SU-DHL-6 (cell line): ENCODE results near the gene MLKL.

Experiments
- H2AFZ ChIP-seq: fragments of 200-600 bp; sonication (generic); 2 replicates; pipeline ENCODE4 v1.6.1; 2014; ENCODE audit warnings: low read depth, mild to moderate bottlenecking, moderate library complexity, mixed read lengths, antibody characterized with exemption, low read length; ENCODE audit not compliant: severe bottlenecking
- H3F3A ChIP-seq: fragments of 200-600 bp; shearing (Covaris generic); 2 replicates; pipeline ENCODE4 v1.6.0; 2016; ENCODE audit warnings: antibody characterized with exemption, mild to moderate bottlenecking; ENCODE audit not compliant: insufficient read depth
- H3K27ac ChIP-seq: fragments of 200-600 bp; sonication (generic); 2 replicates; pipeline ENCODE4 v1.5.1; 2016; ENCODE audit warnings: low read depth, mild to moderate bottlenecking, low read length, moderate library complexity, mixed read lengths
- H3K27me3 ChIP-seq: fragments of 200-600 bp; sonication (generic), shearing (Covaris generic); 2 replicates; pipeline ENCODE4 v1.6.0; 2014; ENCODE audit warnings: mild to moderate bottlenecking, low read length
- H3K36me3 ChIP-seq: fragments of 200-600 bp; sonication (generic); 2 replicates; pipeline ENCODE4 v1.6.1; 2014; ENCODE audit warnings: mild to moderate bottlenecking, low read length, mixed read lengths
- H3K4me2 ChIP-seq: fragments of 300-600, 200-600 bp; shearing (Covaris generic), sonication (generic); 2 replicates; pipeline ENCODE4 v1.6.0; 2014; ENCODE audit warnings: low read length, low read depth, mild to moderate bottlenecking; ENCODE audit not compliant: poor library complexity, severe bottlenecking
- H3K4me3 ChIP-seq: fragments of 200-600 bp; sonication (generic); 2 replicates; pipeline ENCODE4 v1.5.1; 2014; ENCODE audit warnings: antibody characterized with exemption, low read length, mild to moderate bottlenecking, mixed read lengths; ENCODE audit not compliant: insufficient read depth, poor library complexity, severe bottlenecking
- H3K79me2 ChIP-seq: fragments of 200-600 bp; sonication (generic); 2 replicates; pipeline ENCODE4 v1.6.1; 2014; ENCODE audit warnings: mild to moderate bottlenecking, low read length, moderate library complexity; ENCODE audit not compliant: insufficient read depth
- H3K9ac ChIP-seq: fragments of 200-600 bp; sonication (generic); 2 replicates; pipeline ENCODE4 v1.7.0; 2014; ENCODE audit warnings: mild to moderate bottlenecking, low read length
- H3K9me2 ChIP-seq: fragments of 200-600 bp; sonication (generic); replicated peaks from 2 replicates; pipeline ENCODE4 v1.6.1; 2014; ENCODE audit warnings: low read length; ENCODE audit not compliant: insufficient read depth
- H3K9me3 ChIP-seq: fragments of 200-600 bp; sonication (generic); 2 replicates; pipeline ENCODE4 v1.6.1; 2014; ENCODE audit warnings: low read length, mixed read lengths; ENCODE audit not compliant: insufficient read depth
- H4K20me1 ChIP-seq: fragments of 200-600 bp; sonication (generic); 2 replicates; pipeline ENCODE4 v1.6.1; 2014; ENCODE audit warnings: low read depth, mild to moderate bottlenecking, antibody characterized with exemption, low read length, moderate library complexity, mixed read lengths
- EZH2phosphoT487 ChIP-seq: fragments of 200-600 bp; sonication (generic), shearing (Covaris generic); conservative IDR thresholded peaks from 2 replicates; pipeline ENCODE4 v1.6.1; 2018; ENCODE audit warnings: mild to moderate bottlenecking, antibody characterized with exemption, low read length, moderate library complexity, mixed read lengths
- TF ChIP-seq, protein P1 (sequence below): fragments of 200-600 bp; sonication (generic); IDR thresholded peaks from one replicate; pipeline ENCODE4 v1.5.1; 2017; ENCODE audit warnings: antibody characterized with exemption, mild to moderate bottlenecking, low read length, moderate library complexity; ENCODE audit not compliant: insufficient read depth, poor library complexity, severe bottlenecking

The MLKL gene

DNA sequence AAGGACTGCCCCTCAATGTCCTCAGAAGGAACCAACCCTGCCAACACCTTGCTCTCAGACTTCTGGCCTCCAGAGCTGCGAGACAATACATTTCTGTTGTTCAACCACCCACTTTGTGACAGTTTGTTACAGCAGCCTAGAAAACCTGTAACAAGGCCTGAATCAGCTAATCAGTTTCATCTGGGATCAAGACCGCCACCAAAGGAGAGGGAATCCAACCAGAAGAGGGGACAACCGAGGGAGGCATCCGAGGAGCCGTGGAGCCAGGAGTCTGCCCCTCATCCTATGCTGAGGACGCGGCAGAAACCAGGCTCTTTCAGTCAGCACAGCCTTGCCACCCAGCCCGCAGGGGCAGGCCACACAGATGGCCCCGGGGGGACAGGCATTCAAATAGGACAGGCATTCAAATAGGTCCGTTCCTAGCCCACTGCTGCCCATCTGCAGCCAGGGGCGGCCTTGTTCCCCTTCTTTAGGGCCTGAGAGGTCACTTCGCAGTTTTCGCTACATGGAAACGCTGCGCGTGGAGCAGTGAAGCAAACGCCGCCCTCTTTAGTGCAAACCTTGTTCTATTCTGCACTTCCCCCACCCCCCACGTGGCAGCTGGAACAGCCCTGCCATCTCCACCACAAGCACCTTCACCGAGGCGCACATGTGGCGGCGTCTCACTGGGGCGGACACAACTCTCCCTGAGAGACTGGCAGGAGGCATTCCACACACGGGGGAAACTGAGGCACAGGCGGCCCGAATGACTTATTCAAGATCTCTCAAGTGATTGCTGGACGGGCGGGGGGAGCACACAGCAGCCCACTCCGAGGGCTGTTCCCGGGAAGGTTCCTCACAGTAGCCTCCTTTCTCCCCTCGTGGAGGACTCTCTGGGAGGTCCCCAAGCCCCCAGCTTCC is 47.3 kb upstream of the MLKL start:
- Histone ChIP-seq H3K79me2 (no peaks in the 10 kb centered on the region), H3K9ac (no peak overlapping the region), H3F3A (no peaks in the 10 kb centered on the region), H3K27ac (no peak overlapping the region), H3K4me2 (no peak overlapping the region), H2AFZ (no peak overlapping the region), H3K36me3 (no peaks in the 10 kb centered on the region), H3K9me3 (no peaks in the 10 kb centered on the region), H3K27me3 (no peaks in the 10 kb centered on the region), H3K9me2 (no peaks in the 10 kb centered on the region), H4K20me1 (no peaks in the 10 kb centered on the region), H3K4me3 (no peak overlapping the region)
- TF ChIP-seq, protein P1, sequence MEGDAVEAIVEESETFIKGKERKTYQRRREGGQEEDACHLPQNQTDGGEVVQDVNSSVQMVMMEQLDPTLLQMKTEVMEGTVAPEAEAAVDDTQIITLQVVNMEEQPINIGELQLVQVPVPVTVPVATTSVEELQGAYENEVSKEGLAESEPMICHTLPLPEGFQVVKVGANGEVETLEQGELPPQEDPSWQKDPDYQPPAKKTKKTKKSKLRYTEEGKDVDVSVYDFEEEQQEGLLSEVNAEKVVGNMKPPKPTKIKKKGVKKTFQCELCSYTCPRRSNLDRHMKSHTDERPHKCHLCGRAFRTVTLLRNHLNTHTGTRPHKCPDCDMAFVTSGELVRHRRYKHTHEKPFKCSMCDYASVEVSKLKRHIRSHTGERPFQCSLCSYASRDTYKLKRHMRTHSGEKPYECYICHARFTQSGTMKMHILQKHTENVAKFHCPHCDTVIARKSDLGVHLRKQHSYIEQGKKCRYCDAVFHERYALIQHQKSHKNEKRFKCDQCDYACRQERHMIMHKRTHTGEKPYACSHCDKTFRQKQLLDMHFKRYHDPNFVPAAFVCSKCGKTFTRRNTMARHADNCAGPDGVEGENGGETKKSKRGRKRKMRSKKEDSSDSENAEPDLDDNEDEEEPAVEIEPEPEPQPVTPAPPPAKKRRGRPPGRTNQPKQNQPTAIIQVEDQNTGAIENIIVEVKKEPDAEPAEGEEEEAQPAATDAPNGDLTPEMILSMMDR: no peak
- no peak for TF ChIP-seq EZH2phosphoT487

DNA sequence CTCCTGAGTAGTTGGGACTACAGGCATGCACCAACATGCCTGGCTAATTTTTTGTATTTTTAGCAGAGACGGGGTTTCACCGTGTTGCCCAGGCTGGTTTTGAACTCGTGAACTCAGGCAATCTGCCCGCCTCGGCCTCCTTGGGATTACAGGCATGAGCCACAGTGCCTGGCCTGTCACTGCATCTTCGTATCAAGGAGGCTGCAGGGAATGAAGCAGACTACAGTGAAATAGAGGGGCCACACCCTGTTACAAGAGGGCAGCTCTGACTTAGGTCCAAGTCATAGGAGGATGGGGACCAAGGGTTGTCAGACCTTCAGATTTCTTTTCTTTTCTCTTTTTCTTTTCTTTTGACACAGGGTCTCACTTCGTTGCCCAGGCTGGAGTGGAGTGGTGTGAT is 45.3 kb upstream of the MLKL start:
- Histone ChIP-seq H3K9me3 (no peaks in the 10 kb centered on the region), H3F3A (no peaks in the 10 kb centered on the region), H3K9ac (no peak overlapping the region), H4K20me1 (no peaks in the 10 kb centered on the region), H3K9me2 (no peaks in the 10 kb centered on the region), H3K36me3 (no peaks in the 10 kb centered on the region), H3K27ac (no peak overlapping the region), H3K27me3 (no peaks in the 10 kb centered on the region), H2AFZ (no peak overlapping the region), H3K4me2 (no peak overlapping the region), H3K4me3 (no peak overlapping the region), H3K79me2 (no peaks in the 10 kb centered on the region)
- TF ChIP-seq, protein P1: no peak
- no peak for TF ChIP-seq EZH2phosphoT487

GRCh38 chr16:74745109-74745615 is 44.5 kb upstream of the MLKL start:
- H2AFZ ChIP-seq: no peak overlapping the region
- no peaks in the 10 kb centered on the region for H3K9me2 ChIP-seq
- no peak overlapping the region for H3K4me2 ChIP-seq
- no peak overlapping the region for H3K9ac ChIP-seq
- TF ChIP-seq, protein P1: no peak
- TF ChIP-seq EZH2phosphoT487: no peak
- no peaks in the 10 kb centered on the region for H4K20me1 ChIP-seq
- H3K9me3 ChIP-seq: no peaks in the 10 kb centered on the region
- H3K79me2 ChIP-seq: no peaks in the 10 kb centered on the region
- no peaks in the 10 kb centered on the region for H3K27me3 ChIP-seq
- no peak overlapping the region for H3K27ac ChIP-seq
- H3K36me3 ChIP-seq: no peaks in the 10 kb centered on the region
- H3F3A ChIP-seq: no peaks in the 10 kb centered on the region
- no peak overlapping the region for H3K4me3 ChIP-seq
